Gastroesophageal sphincter (tissue), 4 donors: ENCODE results near the gene ELN. TPM values are rescaled to one million over a fixed set of nuclear protein-coding genes. Genes with fewer than 3 reads are reported as not detected.

Experiments used
- ATAC-seq: fragments of 150-250 bp; one replicate; pipeline ENCODE4 v1.9.1; 2016; ENCODE audit warnings: mild to moderate bottlenecking, moderate library complexity
- H3K27ac ChIP-seq, 4 donors: fragments of 200-600 bp; sonication (generic) in 3 of 4; 1 replicate in 3 of 4; 2 replicates in 1 of 4; pipeline ENCODE4 v1.5.1; 2016 to 2019
- H3K27me3 ChIP-seq: fragments of 200-600 bp; sonication (generic); one replicate; pipeline ENCODE4 v1.5.1; 2019
- H3K36me3 ChIP-seq, 2 donors: fragments of 200-600 bp; sonication (generic); one replicate each; pipeline ENCODE4 v1.5.1; 2019; ENCODE audit warnings: control low read depth in 1 of 2
- H3K4me1 ChIP-seq, 3 donors: fragments of 200-600 bp; sonication (generic); 1 replicate in 2 of 3; 2 replicates in 1 of 3; pipeline ENCODE4 v1.5.1; 2016 to 2019; ENCODE audit warnings: control low read depth in 2 of 3
- H3K4me3 ChIP-seq, 2 donors: fragments of 200-600 bp; sonication (generic); one replicate each; pipeline ENCODE4 v1.5.1; 2019; ENCODE audit warnings: mild to moderate bottlenecking in 1 of 2, moderate library complexity in 1 of 2
- H3K9me3 ChIP-seq, 3 donors: fragments of 200-600 bp; sonication (generic); one replicate each; pipeline ENCODE4 v1.5.1; 2017 to 2019; ENCODE audit warnings: control low read depth in 2 of 3
- CTCF ChIP-seq, 4 experiments: fragments of 200-600 bp in 2 of 4; fragments of 450-650 bp in 2 of 4; sonication (generic) in 1 of 4; IDR thresholded peaks; one replicate each; pipeline ENCODE4 v1.5.1; 2017 to 2019; ENCODE audit warnings: antibody characterized with exemption in 4 of 4, mild to moderate bottlenecking in 2 of 4, moderate library complexity in 2 of 4
- EP300 ChIP-seq: sonication (generic); formaldehyde crosslinking; IDR thresholded peaks from one replicate; pipeline ENCODE4 v1.6.1; 2017; ENCODE audit warnings: antibody characterized with exemption, mild to moderate bottlenecking
- POLR2A ChIP-seq, 2 donors: fragments of 450-650 bp; IDR thresholded peaks; one replicate each; pipeline ENCODE4 v1.6.1; 2017; ENCODE audit warnings: antibody characterized with exemption in 2 of 2, mild to moderate bottlenecking in 2 of 2, moderate library complexity in 1 of 2
- POLR2AphosphoS5 ChIP-seq: sonication (generic); formaldehyde crosslinking; IDR thresholded peaks from one replicate; pipeline ENCODE4 v1.6.1; 2017; ENCODE audit warnings: antibody characterized with exemption
- WGBS, 2 donors: methylation state at CpG; one replicate each; pipeline ENCODE4 v1.1.5; 2018; ENCODE audit warnings: low coverage in 1 of 2; 5-methylcytosine and 5-hydroxymethylcytosine counted together
- total RNA-seq, 4 donors: library from RNA; depleted of rRNA; stranded (reverse); fragments of >200 nt; gene quantifications; one replicate each; pipeline ENCODE4 v1.1.0, GENCODE V29; 2016

ELN gene
- total RNA-seq, 4 donors from 2014 or later, result 316 to 703 (median 441) TPM

- no peak for TF ChIP-seq CTCF (IDR thresholded peaks at IDR 0.05)
- H3K36me3 ChIP-seq, result peaks cover 0 to 94% of the 10 kb centered on the region in 2 donors
- ATAC-seq, result no peak
- no peaks in the 10 kb centered on the region for H3K9me3 ChIP-seq
- H3K4me1 ChIP-seq, result peaks cover 0 to 46% (median 4%) of the 10 kb centered on the region in 3 donors
- whole genome bisulfite sequencing, 2 donors, result 67 to 92% methylated on average over 2 of the region's 2 CpGs
- peak overlapping the region in 3 of 4 donors; percentile 46 to 92 (median 89) for H3K27ac ChIP-seq
- no peak overlapping the region for H3K4me3 ChIP-seq
- no peaks in the 10 kb centered on the region for H3K27me3 ChIP-seq
These were observed 31.1 kb downstream of the ELN start for GRCh38 chr7:74059037-74059436.

- no peak overlapping the region for H3K4me3 ChIP-seq
- peaks cover 0 to 46% (median 4%) of the 10 kb centered on the region in 3 donors for H3K4me1 ChIP-seq
- peak overlapping the region in 3 of 4 donors; percentile 89 to 92 (median 91) for H3K27ac ChIP-seq
- H3K9me3 ChIP-seq, result no peaks in the 10 kb centered on the region
- TF ChIP-seq CTCF (IDR thresholded peaks at IDR 0.05), result peak in 1 of 4 experiments; percentile 31
- no peak for TF ChIP-seq POLR2A (IDR thresholded peaks at IDR 0.05)
- TF ChIP-seq POLR2AphosphoS5, result no peak
- no peak for TF ChIP-seq EP300
- ATAC-seq, result no peak
- WGBS, 2 donors, result 38 to 60% methylated on average over 1 of the region's 21 CpGs
- no peaks in the 10 kb centered on the region for H3K27me3 ChIP-seq
- H3K36me3 ChIP-seq, result peaks cover 0 to 94% of the 10 kb centered on the region in 2 donors
These were observed 32.0 kb downstream of the ELN start for GRCh38 chr7:74059681-74060588.

GRCh38 chr7:74061840-74062539 is 34.0 kb downstream of the ELN start:
- Histone ChIP-seq H3K27ac (peak overlapping the region; percentile 48 to 92 (median 90)), H3K36me3 (peaks cover 0 to 94% of the 10 kb centered on the region in 2 donors), H3K4me3 (peak overlapping the region in 1 of 2 donors; percentile 25), H3K4me1 (peaks cover 0 to 46% (median 4%) of the 10 kb centered on the region in 3 donors), H3K9me3 (no peaks in the 10 kb centered on the region), H3K27me3 (no peaks in the 10 kb centered on the region)
- ATAC-seq, result peak; percentile 93
- TF ChIP-seq POLR2A (IDR thresholded peaks at IDR 0.05), result no peak
- TF ChIP-seq POLR2AphosphoS5, result peak; percentile 81
- WGBS, 2 donors, result 0% methylated on average over 6 of the region's 20 CpGs; no CpG with 5 or more reads in 1 of the 2 donors

- TF ChIP-seq POLR2AphosphoS5 (no peak), POLR2A (IDR thresholded peaks at IDR 0.05) (no peak), CTCF (IDR thresholded peaks at IDR 0.05) (no peak), EP300 (no peak)
- Histone ChIP-seq H3K9me3 (no peaks in the 10 kb centered on the region), H3K27me3 (no peaks in the 10 kb centered on the region), H3K4me1 (peaks cover 0 to 46% (median 4%) of the 10 kb centered on the region in 3 donors), H3K4me3 (no peak overlapping the region), H3K27ac (peak overlapping the region in 3 of 4 donors; percentile 89 to 92 (median 91)), H3K36me3 (peaks cover 0 to 88% of the 10 kb centered on the region in 2 donors)
- 100% methylated on average over 1 of the region's 14 CpGs; no CpG with 5 or more reads in 1 of the 2 donors for whole genome bisulfite sequencing, 2 donors
- ATAC-seq, result no peak
These were observed 35.3 kb downstream of the ELN start for GRCh38 chr7:74063223-74063641.

- Histone ChIP-seq H3K4me3 (no peak overlapping the region), H3K36me3 (peaks cover 0 to 88% of the 10 kb centered on the region in 2 donors), H3K27me3 (no peaks in the 10 kb centered on the region), H3K27ac (peak overlapping the region in 3 of 4 donors; percentile 89 to 92 (median 91)), H3K9me3 (no peaks in the 10 kb centered on the region), H3K4me1 (peaks cover 0 to 42% (median 4%) of the 10 kb centered on the region in 3 donors)
- ATAC-seq, result no peak
- TF ChIP-seq CTCF (IDR thresholded peaks at IDR 0.05), result no peak
- no peak for TF ChIP-seq EP300
- no peak for TF ChIP-seq POLR2A (IDR thresholded peaks at IDR 0.05)
- no peak for TF ChIP-seq POLR2AphosphoS5
- WGBS, 2 donors, result 98% methylated on average over 9 of the region's 12 CpGs; no CpG with 5 or more reads in 1 of the 2 donors
These were observed 35.7 kb downstream of the ELN start for GRCh38 chr7:74063646-74064045.
